Endothelial cell of umbilical vein (primary cell): ENCODE measurements around the gene ZNF775. TPM values are rescaled to one million over a fixed set of nuclear protein-coding genes. Genes with fewer than 3 reads are reported as not detected.

Experiments used
- BruUV-seq: library from RNA; stranded (reverse); fragments of 400-500 nt; replicated peaks from 2 replicates; lab custom pipeline; 2021; lab: Mats Ljungman, UMichigan
- CTCF ChIA-PET: fragments of 300-600, 350-600 bp; sonication (Branson Sonifier 250); formaldehyde crosslinking; loops from one replicate; lab custom pipeline; 2021; ENCODE audit warnings: antibody characterized with exemption, inconsistent platforms; lab: Charles Lee
- POLR2A ChIA-PET: fragments of 300-600, 350-600 bp; sonication (Branson Sonifier 250); formaldehyde crosslinking; loops from one replicate; lab custom pipeline; 2021; ENCODE audit warnings: antibody characterized with exemption, inconsistent platforms; lab: Charles Lee
- DNase-seq: peaks from one replicate; pipeline ENCODE4 v3.0.0-alpha.2; 2011; ENCODE audit warnings: low read depth, low spot score
- FAIRE-seq: peaks from 2 replicates; lab custom pipeline; 2011; peaks lifted over from hg19 to GRCh38; lab: Jason Lieb, UNC
- H2AFZ ChIP-seq: 2 replicates; pipeline ENCODE4 v1.6.0; 2012; ENCODE audit warnings: low read depth, low read length, control low read depth, inconsistent platforms
- H3K27ac ChIP-seq: 2 replicates; pipeline ENCODE4 v1.5.1; 2011; ENCODE audit warnings: low read depth, mild to moderate bottlenecking, control low read depth, low read length, moderate library complexity; ENCODE audit not compliant: insufficient read depth
- H3K27me3 ChIP-seq, 2 experiments: 2 replicates each; pipeline versions ENCODE4 v1.6.0 to v1.6.1; 2011; ENCODE audit warnings: low read length in 2 of 2, mixed read lengths in 1 of 2; ENCODE audit not compliant: control insufficient read depth in 2 of 2, insufficient read depth in 2 of 2
- H3K36me3 ChIP-seq, 2 experiments: 2 replicates in 1 of 2; 3 replicates in 1 of 2; pipeline ENCODE4 v1.5.1; 2011; ENCODE audit warnings: low read length in 2 of 2, mild to moderate bottlenecking in 1 of 2, moderate library complexity in 1 of 2; ENCODE audit not compliant: control insufficient read depth in 2 of 2, insufficient read depth in 2 of 2; ENCODE audit errors: extremely low read depth in 1 of 2
- H3K4me1 ChIP-seq: 3 replicates; pipeline ENCODE4 v1.5.1; 2011; ENCODE audit warnings: mild to moderate bottlenecking, low read length; ENCODE audit not compliant: control insufficient read depth, insufficient read depth; ENCODE audit errors: extremely low read depth
- H3K4me2 ChIP-seq: 2 replicates; pipeline ENCODE4 v1.6.1; 2011; ENCODE audit warnings: low read length, control low read depth, mixed read lengths; ENCODE audit not compliant: insufficient read depth
- H3K4me3 ChIP-seq, 3 experiments: fragments of 200-600 bp in 1 of 3; sonication (generic), shearing (Covaris generic) in 1 of 3; replicated peaks in 1 of 3; 2 replicates each; pipeline ENCODE4 v1.5.1; 2011 to 2016; ENCODE audit warnings: control low read depth in 3 of 3, low read length in 3 of 3, mild to moderate bottlenecking in 2 of 3, inconsistent platforms in 1 of 3, low read depth in 1 of 3, moderate library complexity in 1 of 3; ENCODE audit not compliant: insufficient read depth in 1 of 3
- H3K79me2 ChIP-seq: 2 replicates; pipeline ENCODE4 v1.6.0; 2012; ENCODE audit warnings: low read length, inconsistent platforms; ENCODE audit not compliant: control insufficient read depth, insufficient read depth
- H3K9ac ChIP-seq: replicated peaks from 2 replicates; pipeline ENCODE3; 2011; ENCODE audit warnings: low read length, control low read depth; ENCODE audit not compliant: insufficient read depth; ENCODE audit errors: extremely low read depth
- H3K9me1 ChIP-seq: replicated peaks from 3 replicates; pipeline ENCODE4 v1.6.0; 2011; ENCODE audit warnings: mild to moderate bottlenecking, low read length; ENCODE audit not compliant: control insufficient read depth, insufficient read depth; ENCODE audit errors: extremely low read depth
- H3K9me3 ChIP-seq: replicated peaks from 2 replicates; pipeline ENCODE4 v1.5.1; 2012; ENCODE audit warnings: low read length, inconsistent platforms; ENCODE audit not compliant: control insufficient read depth, insufficient read depth
- H4K20me1 ChIP-seq: replicated peaks from 2 replicates; pipeline ENCODE3; 2011; ENCODE audit warnings: mild to moderate bottlenecking, low read length; ENCODE audit not compliant: control insufficient read depth, insufficient read depth; ENCODE audit errors: extremely low read depth
- EZH2 ChIP-seq: IDR thresholded peaks from 2 replicates; pipeline ENCODE4 v1.6.1; 2012; ENCODE audit warnings: borderline replicate concordance, low read depth, mild to moderate bottlenecking, moderate library complexity, low read length, inconsistent platforms; ENCODE audit not compliant: severe bottlenecking
- FOS ChIP-seq: IDR thresholded peaks from 2 replicates; pipeline ENCODE4 v1.6.1; 2011; ENCODE audit warnings: mild to moderate bottlenecking, low read length, moderate library complexity, borderline replicate concordance; ENCODE audit not compliant: insufficient read depth
- GATA2 ChIP-seq: IDR thresholded peaks from 2 replicates; pipeline ENCODE4 v1.7.0; 2011; ENCODE audit warnings: low read depth, mild to moderate bottlenecking, moderate library complexity, mixed read lengths, low read length; ENCODE audit not compliant: insufficient read length, insufficient read depth
- JUN ChIP-seq: IDR thresholded peaks from 2 replicates; pipeline ENCODE4 v1.6.1; 2011; ENCODE audit warnings: borderline replicate concordance, low read depth; ENCODE audit not compliant: insufficient read length, insufficient read depth
- MYC ChIP-seq: IDR thresholded peaks from one replicate; pipeline ENCODE4 v1.6.1; 2011; ENCODE audit warnings: mild to moderate bottlenecking, low read depth, low read length
- POLR2A ChIP-seq: IDR thresholded peaks from 2 replicates; pipeline ENCODE4 v1.6.1; 2012; ENCODE audit warnings: low read depth, mild to moderate bottlenecking, control low read depth, low read length
- POLR2AphosphoS5 ChIP-seq: IDR thresholded peaks from 2 replicates; pipeline ENCODE4 v1.6.1; 2012; ENCODE audit warnings: low read depth, mild to moderate bottlenecking, control low read depth, low read length, moderate library complexity; ENCODE audit not compliant: insufficient read depth
- dilution Hi-C: fragments of 300-500 bp; cut with MboI; formaldehyde crosslinking; loops from one replicate; pipeline ENCODE4 v1.15.0; 2019; ENCODE audit warnings: low sequenced_read_pairs; ENCODE audit not compliant: extremely low pct_ligation_motif_present
- intact Hi-C: fragments of 100-400 bp; cut with micrococcal nuclease; formaldehyde crosslinking; loops from one replicate; pipeline ENCODE4 v1.10.0; 2022
- polyA plus RNA-seq, 4 experiments: library from polyadenylated mRNA; depleted of rRNA in 3 of 4; stranded (reverse) in 3 of 4; unstranded in 1 of 4; fragments of >200 nt; gene quantifications; 2 replicates each; pipeline versions ENCODE4 v1.2.1 to v1.2.3, GENCODE V29; 2011 to 2012; ENCODE audit warnings: missing spikeins in 1 of 4
- total RNA-seq: library from RNA; stranded (reverse); gene quantifications from 2 replicates; pipeline ENCODE4 v1.2.3, GENCODE V29; 2021
- TF ChIP-seq, protein P1 (sequence below): IDR thresholded peaks from 2 replicates; pipeline ENCODE4 v1.6.1; 2011; ENCODE audit not compliant: insufficient read depth, insufficient read length
- TF ChIP-seq, protein P2 (sequence below), 2 donors: IDR thresholded peaks; 1 replicate in 1 of 2; 2 replicates in 1 of 2; pipeline ENCODE4 v1.5.1; 2011; ENCODE audit warnings: low read length in 2 of 2, mild to moderate bottlenecking in 2 of 2, moderate library complexity in 2 of 2, control low read depth in 1 of 2, inconsistent platforms in 1 of 2, low read depth in 1 of 2; ENCODE audit not compliant: insufficient read depth in 1 of 2; ENCODE audit errors: extremely low read depth in 1 of 2

The ZNF775 gene
- total and polyA plus RNA-seq, 2 donors (not counting 3 experiments of a cell fraction or from before 2014, with no cell fraction given): 5.8 to 8.3 TPM

DNA sequence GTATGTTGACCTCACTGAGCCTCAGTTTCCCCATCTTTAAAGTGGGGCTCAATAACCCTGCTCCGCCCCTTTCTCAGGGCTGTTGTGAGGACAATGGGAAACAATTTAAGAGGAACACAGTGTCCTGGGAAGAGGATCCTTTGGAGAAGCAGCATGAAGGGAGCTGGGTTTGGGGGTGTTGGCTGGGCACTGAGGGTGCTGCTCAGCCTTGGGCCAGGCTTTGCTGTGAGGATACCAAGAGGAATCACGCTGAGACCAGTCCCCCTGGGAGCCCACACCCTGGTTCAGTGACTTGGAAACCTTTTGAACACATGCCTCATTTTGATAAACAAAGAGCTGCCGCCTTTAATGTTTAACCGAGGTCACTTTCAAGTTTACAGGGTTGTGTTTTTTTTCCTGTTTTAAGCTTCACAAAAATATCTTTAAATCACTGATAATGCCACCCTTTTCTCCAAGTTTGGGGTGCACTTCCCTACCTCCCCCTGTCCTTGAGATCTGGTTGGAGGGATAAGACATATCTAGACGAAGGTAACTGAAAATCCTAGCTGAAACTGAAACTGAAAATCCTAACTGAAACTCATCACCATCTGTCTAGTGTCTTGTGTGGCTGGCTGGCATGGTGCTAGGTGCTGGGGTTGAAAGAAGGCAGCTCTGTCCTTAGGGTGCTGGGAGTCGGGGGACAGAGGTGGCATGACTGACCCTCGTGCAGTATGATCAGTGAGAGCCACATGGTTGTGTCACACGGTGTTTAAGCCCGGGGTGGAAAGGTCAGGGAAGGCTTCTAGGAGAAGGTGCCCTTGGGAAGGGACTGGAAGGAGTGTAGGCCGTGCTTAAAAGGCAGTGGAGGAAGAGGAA is 27.7 kb downstream of the ZNF775 start:
- Histone ChIP-seq H4K20me1 (no peaks in the 10 kb centered on the region), H3K27ac (no peak overlapping the region), H3K9me3 (no peaks in the 10 kb centered on the region), H3K4me3 (peak overlapping the region in 1 of 3 experiments; percentile 5), H3K79me2 (no peaks in the 10 kb centered on the region), H3K36me3 (no peaks in the 10 kb centered on the region), H3K9me1 (no peaks in the 10 kb centered on the region), H3K27me3 (no peaks in the 10 kb centered on the region), H2AFZ (peak overlapping the region; percentile 9), H3K4me1 (peaks cover 15% of the 10 kb centered on the region), H3K9ac (no peak overlapping the region), H3K4me2 (peak overlapping the region; percentile 8)
- TF ChIP-seq POLR2AphosphoS5 (no peak), JUN (no peak), FOS (no peak), EZH2 (no peak), MYC (no peak), POLR2A (no peak), GATA2 (no peak)
- TF ChIP-seq, protein P1, sequence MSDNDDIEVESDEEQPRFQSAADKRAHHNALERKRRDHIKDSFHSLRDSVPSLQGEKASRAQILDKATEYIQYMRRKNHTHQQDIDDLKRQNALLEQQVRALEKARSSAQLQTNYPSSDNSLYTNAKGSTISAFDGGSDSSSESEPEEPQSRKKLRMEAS: no peak
- TF ChIP-seq, protein P2, sequence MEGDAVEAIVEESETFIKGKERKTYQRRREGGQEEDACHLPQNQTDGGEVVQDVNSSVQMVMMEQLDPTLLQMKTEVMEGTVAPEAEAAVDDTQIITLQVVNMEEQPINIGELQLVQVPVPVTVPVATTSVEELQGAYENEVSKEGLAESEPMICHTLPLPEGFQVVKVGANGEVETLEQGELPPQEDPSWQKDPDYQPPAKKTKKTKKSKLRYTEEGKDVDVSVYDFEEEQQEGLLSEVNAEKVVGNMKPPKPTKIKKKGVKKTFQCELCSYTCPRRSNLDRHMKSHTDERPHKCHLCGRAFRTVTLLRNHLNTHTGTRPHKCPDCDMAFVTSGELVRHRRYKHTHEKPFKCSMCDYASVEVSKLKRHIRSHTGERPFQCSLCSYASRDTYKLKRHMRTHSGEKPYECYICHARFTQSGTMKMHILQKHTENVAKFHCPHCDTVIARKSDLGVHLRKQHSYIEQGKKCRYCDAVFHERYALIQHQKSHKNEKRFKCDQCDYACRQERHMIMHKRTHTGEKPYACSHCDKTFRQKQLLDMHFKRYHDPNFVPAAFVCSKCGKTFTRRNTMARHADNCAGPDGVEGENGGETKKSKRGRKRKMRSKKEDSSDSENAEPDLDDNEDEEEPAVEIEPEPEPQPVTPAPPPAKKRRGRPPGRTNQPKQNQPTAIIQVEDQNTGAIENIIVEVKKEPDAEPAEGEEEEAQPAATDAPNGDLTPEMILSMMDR (IDR thresholded peaks at IDR 0.05; ENCODE audit: extremely low read depth in 1 of 2, insufficient read depth in 1 of 2, low read depth in 1 of 2, low read length in 2 of 2): no peak
- FAIRE-seq: peak; percentile 8
- dilution Hi-C loops (no loop called here), intact Hi-C loops (no loop called here)
- peak; percentile 13 for DNase-seq
- no TSS peak for BruUV-seq
- POLR2A ChIA-PET: no interaction called here
- CTCF ChIA-PET: interaction anchor here (0.6 to 2.4 kb wide), 9 partner anchors 12 to 470 kb away, joined by 3 to 6 read pairs (median 4); no protein-coding TSS in a partner anchor
